NB4 (cell line): Measurements from ENCODE around the gene ZC3HAV1L.
"Not testable (repeated sequence)": the region's sequence is repeated elsewhere in the genome, so short reads cannot be mapped to it uniquely, and the experiment has no call there.

Source experiments
- DNase-seq: peaks from one replicate; pipeline ENCODE4 v3.0.0; 2010; ENCODE audit warnings: low read depth
- H3K4me3 ChIP-seq: one replicate; pipeline ENCODE4 v1.5.1; 2011; ENCODE audit warnings: mild to moderate bottlenecking, low read depth, low read length, moderate library complexity
- MAX ChIP-seq: IDR thresholded peaks from 2 replicates; pipeline ENCODE4 v1.6.1; 2011; ENCODE audit warnings: low read depth, low read length
- MYC ChIP-seq: IDR thresholded peaks from 2 replicates; pipeline ENCODE4 v1.6.1; 2011; ENCODE audit warnings: low read depth, low read length
- POLR2A ChIP-seq: IDR thresholded peaks from 2 replicates; pipeline ENCODE4 v1.6.1; 2011; ENCODE audit warnings: mild to moderate bottlenecking; ENCODE audit not compliant: insufficient read length; ENCODE audit errors: extremely low read depth
- TF ChIP-seq, protein P1 (sequence below): IDR thresholded peaks from one replicate; pipeline ENCODE4 v1.5.1; 2012; ENCODE audit warnings: low read depth, low read length

Gene ZC3HAV1L

DNA sequence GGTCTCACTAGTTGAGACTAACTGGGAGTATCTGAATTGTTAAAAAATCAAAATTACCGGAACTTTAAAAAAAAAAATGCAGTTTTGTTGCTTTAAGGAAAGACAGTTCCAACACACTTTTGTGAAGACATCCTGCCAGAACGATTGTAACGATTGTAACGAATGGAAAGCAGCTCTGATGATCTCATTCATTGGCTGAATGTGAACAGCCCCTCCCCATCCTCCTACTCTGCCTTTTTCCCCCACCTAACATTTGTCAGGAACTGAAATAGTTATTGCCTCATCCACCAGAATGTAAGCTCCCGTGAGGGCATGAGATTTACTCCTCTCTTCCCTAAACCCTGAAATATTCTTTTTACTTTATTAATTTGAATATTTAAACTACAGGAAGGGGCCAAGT is 23.1 kb upstream of the ZC3HAV1L start:
- no peak overlapping the region for H3K4me3 ChIP-seq
- no peak for TF ChIP-seq MAX
- no peak for TF ChIP-seq POLR2A
- no peak for TF ChIP-seq MYC
- TF ChIP-seq, protein P1, sequence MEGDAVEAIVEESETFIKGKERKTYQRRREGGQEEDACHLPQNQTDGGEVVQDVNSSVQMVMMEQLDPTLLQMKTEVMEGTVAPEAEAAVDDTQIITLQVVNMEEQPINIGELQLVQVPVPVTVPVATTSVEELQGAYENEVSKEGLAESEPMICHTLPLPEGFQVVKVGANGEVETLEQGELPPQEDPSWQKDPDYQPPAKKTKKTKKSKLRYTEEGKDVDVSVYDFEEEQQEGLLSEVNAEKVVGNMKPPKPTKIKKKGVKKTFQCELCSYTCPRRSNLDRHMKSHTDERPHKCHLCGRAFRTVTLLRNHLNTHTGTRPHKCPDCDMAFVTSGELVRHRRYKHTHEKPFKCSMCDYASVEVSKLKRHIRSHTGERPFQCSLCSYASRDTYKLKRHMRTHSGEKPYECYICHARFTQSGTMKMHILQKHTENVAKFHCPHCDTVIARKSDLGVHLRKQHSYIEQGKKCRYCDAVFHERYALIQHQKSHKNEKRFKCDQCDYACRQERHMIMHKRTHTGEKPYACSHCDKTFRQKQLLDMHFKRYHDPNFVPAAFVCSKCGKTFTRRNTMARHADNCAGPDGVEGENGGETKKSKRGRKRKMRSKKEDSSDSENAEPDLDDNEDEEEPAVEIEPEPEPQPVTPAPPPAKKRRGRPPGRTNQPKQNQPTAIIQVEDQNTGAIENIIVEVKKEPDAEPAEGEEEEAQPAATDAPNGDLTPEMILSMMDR = no peak
- DNase-seq = peak; percentile 62

GRCh38 chr7:139055674-139056073 is 19.8 kb upstream of the ZC3HAV1L start:
- no peak for DNase-seq
- TF ChIP-seq MYC (no peak), MAX (no peak), POLR2A (no peak)
- TF ChIP-seq, protein P1 = no peak
- no peak overlapping the region for H3K4me3 ChIP-seq

DNA sequence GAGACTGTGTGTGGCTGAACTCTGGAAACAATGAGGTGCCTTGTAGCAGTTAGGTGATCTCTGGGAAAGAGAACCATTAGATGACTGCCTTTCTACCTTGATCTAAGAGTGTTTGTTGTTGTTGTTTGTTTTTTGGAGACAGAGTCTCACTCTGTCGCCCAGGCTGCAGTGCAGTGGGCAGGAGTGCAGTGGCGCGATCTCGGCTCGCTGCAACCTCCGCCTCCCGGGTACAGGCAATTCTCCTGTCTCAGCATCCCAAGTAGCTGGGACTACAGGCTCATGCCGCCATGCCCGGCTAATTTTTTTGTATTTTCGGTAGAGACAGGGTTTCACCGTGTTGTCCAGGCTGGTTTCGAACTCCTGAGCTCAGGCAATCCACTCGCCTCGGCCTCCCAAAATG is 18.8 kb upstream of the ZC3HAV1L start:
- not testable (repeated sequence) for H3K4me3 ChIP-seq, DNase-seq

DNA sequence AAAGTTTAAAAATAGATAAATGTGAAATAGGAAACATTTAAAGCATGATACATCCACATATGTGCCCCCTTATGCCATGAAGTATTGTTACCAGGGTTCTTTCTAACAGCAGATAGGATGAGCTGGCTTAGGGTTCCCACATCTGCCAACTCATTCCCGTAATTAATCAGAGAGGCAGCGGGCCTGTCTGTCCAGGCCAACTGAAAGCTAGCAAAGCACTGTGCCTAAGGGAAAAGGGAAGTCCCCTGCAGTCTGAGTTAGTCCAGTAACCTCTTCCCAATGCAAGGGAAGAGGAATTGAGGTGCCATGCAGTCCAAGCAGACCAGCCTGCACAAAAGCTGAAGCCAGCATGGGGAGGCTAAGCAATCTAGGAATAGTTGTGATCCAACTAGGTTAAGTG is 18.3 kb upstream of the ZC3HAV1L start:
- no peak overlapping the region for H3K4me3 ChIP-seq
- TF ChIP-seq POLR2A = no peak
- TF ChIP-seq, protein P1 = no peak
- TF ChIP-seq MAX = no peak
- TF ChIP-seq MYC = no peak
- DNase-seq = no peak

GRCh38 chr7:139051655-139052054 is 15.8 kb upstream of the ZC3HAV1L start:
- DNase-seq = no peak
- TF ChIP-seq MYC (no peak), MAX (no peak), POLR2A (no peak)
- TF ChIP-seq, protein P1 = no peak
- H3K4me3 ChIP-seq = no peak overlapping the region

GRCh38 chr7:139049936-139050335 is 14.1 kb upstream of the ZC3HAV1L start:
- TF ChIP-seq MYC = no peak
- no peak for TF ChIP-seq MAX
- TF ChIP-seq, protein P1 = no peak
- TF ChIP-seq POLR2A = no peak
- no peak for DNase-seq
- no peak overlapping the region for H3K4me3 ChIP-seq
